OCI-LY1 (cell line): ENCODE results near the gene AGRP.

Source experiments
- H2AFZ ChIP-seq: fragments of 200-600 bp; sonication (generic), shearing (Covaris generic); 2 replicates; pipeline ENCODE4 v1.6.0; 2014; ENCODE audit warnings: antibody characterized with exemption, mild to moderate bottlenecking, low read length
- H3F3A ChIP-seq: fragments of 200-600 bp; sonication (generic), shearing (Covaris generic); 2 replicates; pipeline ENCODE4 v1.6.0; 2014; ENCODE audit warnings: mild to moderate bottlenecking, antibody characterized with exemption, low read length, moderate library complexity; ENCODE audit not compliant: insufficient read depth
- H3K27ac ChIP-seq: fragments of 200-600 bp; sonication (generic); 2 replicates; pipeline ENCODE4 v1.5.1; 2014; ENCODE audit warnings: low read length, mixed run types, mild to moderate bottlenecking, low read depth; ENCODE audit not compliant: poor library complexity, severe bottlenecking
- H3K27me3 ChIP-seq: fragments of 200-600 bp; sonication (generic); 2 replicates; pipeline ENCODE4 v1.6.0; 2014; ENCODE audit warnings: antibody characterized with exemption, mild to moderate bottlenecking, low read length, moderate library complexity; ENCODE audit not compliant: insufficient read depth
- H3K36me3 ChIP-seq: fragments of 200-600 bp; sonication (generic); 2 replicates; pipeline ENCODE4 v1.6.1; 2014; ENCODE audit warnings: mild to moderate bottlenecking, antibody characterized with exemption, low read length, moderate library complexity, mixed read lengths; ENCODE audit not compliant: insufficient read depth
- H3K4me1 ChIP-seq: fragments of 200-600 bp; sonication (generic); 2 replicates; pipeline ENCODE4 v1.5.1; 2014; ENCODE audit warnings: mild to moderate bottlenecking, low read length, moderate library complexity; ENCODE audit not compliant: insufficient read depth, severe bottlenecking
- H3K4me2 ChIP-seq: fragments of 200-600 bp; sonication (generic), shearing (Covaris generic); 2 replicates; pipeline ENCODE4 v1.6.1; 2014; ENCODE audit warnings: low read length
- H3K4me3 ChIP-seq: fragments of 200-600 bp; sonication (generic); 2 replicates; pipeline ENCODE4 v1.5.1; 2014; ENCODE audit warnings: low read length, low read depth, mild to moderate bottlenecking, mixed read lengths; ENCODE audit not compliant: poor library complexity, severe bottlenecking
- H3K79me2 ChIP-seq: fragments of 200-600 bp; shearing (Covaris generic); 2 replicates; pipeline ENCODE4 v1.6.1; 2016; ENCODE audit warnings: mixed run types, low read length, mixed read lengths; ENCODE audit not compliant: insufficient read depth
- H3K9ac ChIP-seq: fragments of 200-600 bp; sonication (generic), shearing (Covaris generic); 2 replicates; pipeline ENCODE4 v1.6.1; 2014; ENCODE audit warnings: mild to moderate bottlenecking, low read length, mixed read lengths
- H3K9me2 ChIP-seq: fragments of 200-600 bp; sonication (generic), shearing (Covaris generic); 2 replicates; pipeline ENCODE4 v1.6.1; 2014; ENCODE audit warnings: low read depth, mild to moderate bottlenecking, low read length, mixed read lengths
- H3K9me3 ChIP-seq: fragments of 200-600 bp; shearing (Covaris generic); 2 replicates; pipeline ENCODE4 v1.6.1; 2014; ENCODE audit warnings: low read length, mixed read lengths
- H4K20me1 ChIP-seq: fragments of 200-600 bp; sonication (generic), shearing (Covaris generic); 2 replicates; pipeline ENCODE4 v1.6.0; 2016; ENCODE audit warnings: mild to moderate bottlenecking, low read length; ENCODE audit not compliant: insufficient read depth
- CTCF ChIP-seq: fragments of 200-600 bp; sonication (generic), shearing (Covaris generic); IDR thresholded peaks from 2 replicates; pipeline ENCODE4 v1.5.1; 2017; ENCODE audit warnings: mild to moderate bottlenecking, antibody characterized with exemption, low read length, moderate library complexity, mixed read lengths
- EZH2 ChIP-seq: fragments of 200-600 bp; sonication (generic), shearing (Covaris generic); IDR thresholded peaks from 2 replicates; pipeline ENCODE4 v1.8.0; 2017; ENCODE audit warnings: borderline replicate concordance, mixed run types, mild to moderate bottlenecking, antibody characterized with exemption, low read length, moderate library complexity, mixed read lengths

The AGRP gene

GRCh38 chr16:67519242-67519641, 35.9 kb upstream of the AGRP start:
- Histone ChIP-seq H3K9me3 (no peaks in the 10 kb centered on the region), H3K27ac (no peak overlapping the region), H2AFZ (no peak overlapping the region), H3K9ac (no peak overlapping the region), H3K27me3 (peaks cover 3% of the 10 kb centered on the region; the same call in 1 of the 2 replicates), H3K79me2 (no peaks in the 10 kb centered on the region), H3F3A (no peaks in the 10 kb centered on the region), H4K20me1 (no peaks in the 10 kb centered on the region), H3K4me3 (no peak overlapping the region), H3K36me3 (no peaks in the 10 kb centered on the region), H3K9me2 (no peaks in the 10 kb centered on the region), H3K4me1 (peaks cover 25% of the 10 kb centered on the region), H3K4me2 (no peak overlapping the region)
- TF ChIP-seq CTCF (no peak), EZH2 (no peak)

GRCh38 chr16:67518676-67519075, 35.3 kb upstream of the AGRP start:
- H3F3A ChIP-seq, result no peaks in the 10 kb centered on the region
- peaks cover 28% of the 10 kb centered on the region for H3K4me1 ChIP-seq
- H3K4me3 ChIP-seq, result no peak overlapping the region
- no peak overlapping the region for H3K9ac ChIP-seq
- TF ChIP-seq EZH2, result no peak
- TF ChIP-seq CTCF, result no peak
- H3K27ac ChIP-seq, result no peak overlapping the region
- no peaks in the 10 kb centered on the region for H3K36me3 ChIP-seq
- H4K20me1 ChIP-seq, result no peaks in the 10 kb centered on the region
- no peaks in the 10 kb centered on the region for H3K9me2 ChIP-seq
- H3K4me2 ChIP-seq, result no peak overlapping the region
- H3K79me2 ChIP-seq, result no peaks in the 10 kb centered on the region
- H3K27me3 ChIP-seq, result no peaks in the 10 kb centered on the region; the same call in 1 of the 2 replicates
- no peaks in the 10 kb centered on the region for H3K9me3 ChIP-seq
- H2AFZ ChIP-seq, result no peak overlapping the region

GRCh38 chr16:67517661-67518423, 34.5 kb upstream of the AGRP start:
- Histone ChIP-seq H3K4me3 (no peak overlapping the region), H3K79me2 (no peaks in the 10 kb centered on the region), H4K20me1 (no peaks in the 10 kb centered on the region), H3F3A (no peaks in the 10 kb centered on the region), H3K4me2 (no peak overlapping the region), H3K9me3 (no peaks in the 10 kb centered on the region), H3K27me3 (no peaks in the 10 kb centered on the region; the same call in 1 of the 2 replicates), H3K27ac (no peak overlapping the region), H3K4me1 (peaks cover 28% of the 10 kb centered on the region), H3K36me3 (no peaks in the 10 kb centered on the region), H3K9ac (no peak overlapping the region), H3K9me2 (no peaks in the 10 kb centered on the region), H2AFZ (no peak overlapping the region)
- TF ChIP-seq CTCF (no peak), EZH2 (no peak)
